GM21786 (cell line): ENCODE data around the gene PTPN1.
"Not testable (repeated sequence)": the region's sequence is repeated elsewhere in the genome, so short reads cannot be mapped to it uniquely, and the experiment has no call there.

Source experiments
- ATAC-seq: cut with Tn5 transposase; IDR thresholded peaks from one replicate; pipeline ENCODE4 v1.9.1; 2021; ENCODE audit not compliant: unreplicated experiment

Gene PTPN1

DNA sequence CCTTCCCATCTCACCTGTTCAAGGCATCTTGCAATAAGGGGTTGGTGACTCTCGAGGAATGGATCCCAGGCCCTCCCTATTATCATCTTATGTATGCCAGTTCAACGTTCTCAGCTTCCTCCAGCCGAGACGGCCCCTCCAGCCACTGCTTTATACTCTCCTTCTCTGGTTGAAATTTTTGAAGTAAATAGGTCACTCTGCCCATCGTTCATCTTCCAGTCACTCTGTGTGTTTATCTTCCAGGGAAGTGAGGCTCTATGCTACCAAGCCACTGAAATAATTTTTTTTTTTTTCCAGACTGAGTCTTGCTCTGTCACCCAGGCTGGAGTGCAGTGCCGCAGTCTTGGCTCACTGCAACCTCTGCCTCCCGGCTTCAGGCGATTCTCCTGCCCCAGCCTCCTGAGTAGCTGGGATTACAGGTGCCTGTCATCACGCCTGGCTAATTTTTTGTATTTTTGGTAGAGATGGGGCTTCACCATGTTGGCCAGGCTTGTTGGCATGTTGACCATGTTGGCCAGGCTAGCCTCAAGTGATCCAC lies 17.0 kb downstream of the PTPN1 start:
- no peak for ATAC-seq

DNA sequence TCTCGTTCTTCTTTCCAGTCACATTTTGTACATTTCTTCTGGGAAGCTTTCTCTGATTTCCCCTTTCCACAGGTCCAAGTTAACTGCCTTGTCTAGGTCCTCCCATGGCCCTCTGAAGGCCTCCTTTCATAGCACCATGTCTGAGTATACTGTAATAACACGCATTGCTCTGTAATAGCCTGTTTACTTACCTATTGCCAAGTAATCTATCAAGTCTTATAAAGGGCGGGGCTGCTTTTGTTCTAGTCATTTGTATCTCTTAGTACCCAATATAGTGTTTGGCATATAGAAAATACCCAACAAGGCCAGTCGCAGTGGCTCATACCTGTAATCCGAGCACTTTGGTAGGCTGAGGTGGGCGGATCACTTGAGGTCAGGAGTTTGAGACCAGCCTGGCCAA lies 17.9 kb downstream of the PTPN1 start:
- no peak for ATAC-seq

DNA sequence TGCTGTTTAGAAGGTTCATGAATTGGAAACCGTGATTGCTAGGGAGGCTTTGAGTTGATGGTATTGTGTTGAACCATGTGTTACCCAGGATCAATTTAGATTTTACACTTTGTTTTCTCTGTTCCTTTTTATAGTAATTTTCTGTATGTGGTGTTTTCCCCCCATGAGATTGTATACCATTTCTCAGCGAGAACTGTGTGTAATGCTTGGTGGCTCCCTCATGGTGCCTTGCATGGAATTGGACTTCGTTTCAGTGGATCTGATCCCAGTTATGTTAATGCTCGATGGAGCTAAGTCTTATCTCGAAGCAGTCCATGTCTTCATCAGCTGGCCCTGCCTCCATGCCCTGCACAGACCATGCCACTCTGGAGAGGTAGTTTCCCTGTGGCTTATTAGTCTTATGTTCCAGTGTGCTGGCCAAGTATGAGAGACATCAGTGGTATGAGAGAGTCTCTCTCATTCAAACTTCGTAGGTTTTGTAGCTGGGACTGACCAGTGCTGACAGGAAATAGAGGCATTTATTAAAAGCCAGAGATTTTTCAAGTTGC lies 18.7 kb downstream of the PTPN1 start:
- peak; percentile 63 for ATAC-seq

DNA sequence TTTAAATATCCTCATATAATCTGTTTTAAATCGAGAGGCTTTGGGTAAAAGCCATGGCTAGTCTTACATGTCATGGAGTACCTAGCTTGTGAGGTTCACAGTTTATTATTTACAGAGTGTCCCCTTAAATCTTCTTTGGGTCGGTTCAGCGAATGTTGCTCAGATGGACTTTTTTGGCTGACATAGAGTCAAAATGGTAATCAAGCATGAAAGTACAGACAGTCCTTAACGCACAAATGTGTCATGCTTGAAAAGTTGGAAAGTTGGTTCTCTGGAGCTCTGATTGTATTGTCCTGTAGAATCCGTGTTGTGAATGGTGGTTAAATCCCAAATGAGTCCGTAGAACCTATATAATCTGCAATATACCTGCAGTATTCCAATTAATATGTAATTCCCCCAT lies 22.0 kb downstream of the PTPN1 start:
- ATAC-seq, result no peak

DNA sequence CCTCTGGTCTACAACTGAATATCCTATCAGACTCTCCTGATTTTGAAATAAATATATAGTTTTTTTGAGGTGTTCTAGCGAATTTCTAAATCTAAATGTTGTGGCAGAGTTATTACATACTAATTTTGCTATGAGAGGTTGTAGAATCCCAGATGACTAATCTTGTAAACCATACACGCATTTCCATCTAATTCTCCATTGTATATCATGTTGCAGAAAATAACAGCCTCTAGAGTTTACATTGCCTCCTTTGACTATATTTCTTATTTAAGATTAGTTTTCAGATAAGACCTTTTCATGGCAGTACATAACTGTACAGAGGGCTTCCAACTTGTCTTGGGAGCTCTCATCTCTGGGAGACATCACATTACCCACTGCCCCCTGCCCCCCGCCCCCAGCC lies 22.9 kb downstream of the PTPN1 start:
- no peak for ATAC-seq

DNA sequence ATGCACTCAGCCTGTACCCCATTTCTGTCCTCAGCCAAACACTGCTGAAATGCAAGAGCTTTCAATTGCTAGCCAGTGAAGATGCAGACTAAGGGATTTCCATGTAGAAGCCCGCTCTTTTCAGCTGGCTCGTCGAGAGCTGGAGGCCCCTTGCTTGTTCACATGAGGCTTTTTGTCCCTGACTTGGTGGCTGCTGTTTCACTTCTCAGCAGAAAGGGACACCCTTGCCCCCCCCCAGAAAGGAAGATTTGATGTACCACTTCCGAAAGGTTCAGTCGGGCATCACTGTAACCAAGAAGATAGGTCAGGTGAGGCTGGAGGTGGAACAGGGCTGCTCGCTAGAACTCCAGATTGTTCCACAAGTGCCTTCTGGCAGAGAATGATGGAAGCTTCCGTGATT lies 23.3 kb downstream of the PTPN1 start:
- no peak for ATAC-seq

DNA sequence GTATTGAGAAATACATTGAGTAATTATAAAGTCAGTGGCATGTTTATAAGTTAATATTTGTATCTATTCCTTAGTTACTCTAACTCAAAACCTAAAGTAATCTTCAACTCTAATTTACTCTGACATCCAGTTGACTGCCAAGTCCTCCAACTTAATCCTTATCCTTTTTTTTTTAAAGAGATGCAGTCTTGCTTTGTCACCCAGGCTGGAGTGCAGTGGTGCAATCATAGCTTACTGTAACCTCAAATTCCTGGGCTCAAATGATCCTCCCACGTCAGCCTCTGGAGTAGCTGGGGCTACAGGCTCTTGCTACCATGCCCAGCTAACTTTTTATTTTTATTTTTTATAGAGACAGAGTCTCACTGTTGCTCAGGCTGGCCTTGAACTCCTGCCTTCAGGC lies 24.4 kb downstream of the PTPN1 start:
- no peak for ATAC-seq

DNA sequence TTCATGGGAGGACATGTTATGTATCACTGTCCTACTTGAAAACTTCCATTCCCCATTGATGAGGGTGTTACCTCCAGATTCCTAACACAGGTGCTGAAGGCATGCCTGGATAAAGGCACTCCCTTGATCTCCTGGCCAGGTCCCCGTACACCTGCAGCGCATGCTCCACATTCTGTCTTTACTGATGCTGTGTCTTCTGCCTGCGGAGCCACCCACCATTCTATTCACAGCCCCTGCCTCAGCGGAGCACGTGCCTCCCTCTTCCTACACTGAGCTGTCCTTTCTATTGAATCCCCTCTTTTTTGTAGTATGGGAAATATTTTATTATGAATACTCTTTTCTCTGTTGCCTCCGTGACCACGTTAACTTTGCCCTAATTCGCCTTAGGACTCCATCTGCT lies 25.0 kb downstream of the PTPN1 start:
- ATAC-seq, result no peak

DNA sequence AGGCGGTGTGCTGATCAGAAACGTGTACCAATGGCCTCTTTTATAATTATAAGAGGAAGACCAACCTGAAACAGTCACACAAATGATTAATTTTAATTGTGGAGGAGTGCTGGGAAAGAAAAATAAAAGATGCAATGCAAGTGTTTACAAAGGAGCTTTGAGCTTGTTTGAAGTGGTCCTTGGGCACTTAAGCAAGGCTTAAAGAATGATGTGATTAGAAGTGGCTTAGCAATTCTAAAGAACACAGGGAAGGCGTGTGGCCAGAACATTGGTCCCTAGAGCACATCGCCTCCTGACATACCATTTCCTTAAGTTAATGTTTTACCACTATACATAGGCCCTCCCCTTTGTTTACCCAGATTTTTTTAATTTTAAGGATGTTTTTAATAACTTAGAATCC lies 26.1 kb downstream of the PTPN1 start:
- ATAC-seq, result no peak

DNA sequence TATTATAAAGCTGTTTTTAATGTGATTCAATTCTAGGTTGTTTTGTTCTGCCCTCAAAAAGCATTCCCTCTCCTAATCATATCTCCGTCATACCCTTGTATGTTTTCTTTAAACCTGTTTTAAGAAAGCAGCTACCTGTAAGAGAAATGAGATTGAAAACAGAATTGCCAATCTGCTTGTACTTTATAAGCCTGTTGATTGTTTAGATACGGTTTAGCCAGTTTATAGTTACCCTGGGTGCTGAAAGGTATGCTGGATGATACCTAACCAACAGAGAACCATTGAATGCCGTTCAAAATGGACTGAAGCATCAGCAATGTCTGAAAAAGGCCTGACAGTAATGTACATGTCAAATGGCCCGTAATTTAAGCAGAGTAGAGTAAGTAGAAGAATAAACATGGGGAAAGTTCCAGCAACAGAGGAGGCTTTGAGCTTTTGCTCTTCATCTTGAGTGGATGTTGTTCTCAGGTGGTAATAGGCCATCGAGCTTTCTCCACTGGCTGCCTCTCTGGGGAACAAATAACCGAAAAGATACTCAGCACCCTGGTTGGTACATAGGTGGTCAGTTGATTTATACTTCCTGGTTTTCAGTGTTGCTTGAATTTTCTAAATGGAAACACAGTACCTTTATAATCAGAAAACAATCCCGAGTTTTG lies 27.5 kb downstream of the PTPN1 start:
- ATAC-seq, result no peak

DNA sequence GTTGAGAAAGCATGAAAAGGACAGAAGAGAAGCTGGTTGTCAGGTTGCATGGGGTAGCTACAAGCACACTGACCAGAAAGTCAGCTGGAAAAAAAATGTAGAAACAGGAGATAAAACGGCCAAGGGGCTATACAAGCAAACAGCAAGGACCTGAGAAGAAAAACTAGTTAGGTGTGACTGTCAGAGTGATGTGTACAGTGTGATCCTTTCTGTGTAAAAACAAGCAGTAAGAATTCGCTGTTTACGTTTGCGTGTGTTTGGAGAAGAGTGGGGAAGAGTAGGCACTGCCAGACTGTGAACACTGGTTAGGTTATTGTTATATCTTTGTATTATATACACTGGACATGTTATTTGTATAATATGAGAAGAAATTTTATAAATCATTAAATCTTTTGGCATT lies 28.1 kb downstream of the PTPN1 start:
- no peak for ATAC-seq

DNA sequence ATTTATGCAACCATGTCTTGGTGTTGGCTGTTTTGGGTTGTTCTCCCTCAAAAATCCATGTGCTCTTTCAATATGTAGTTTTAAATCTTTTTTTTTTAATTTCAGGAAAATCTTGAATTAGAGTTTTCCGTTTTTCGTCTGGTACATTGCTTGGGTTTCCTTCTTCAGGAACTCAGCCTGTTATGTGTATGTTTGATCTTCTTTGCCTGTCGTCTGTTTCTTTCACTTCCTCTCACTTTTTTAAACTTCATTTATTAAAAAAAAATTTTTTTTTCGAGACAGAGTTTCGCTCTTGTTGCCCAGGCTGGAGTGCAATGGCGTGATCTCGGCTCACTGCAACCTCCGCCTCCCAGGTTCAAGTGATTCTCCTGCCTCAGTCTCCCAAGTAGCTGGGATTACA lies 29.6 kb downstream of the PTPN1 start:
- not testable (repeated sequence) for ATAC-seq

DNA sequence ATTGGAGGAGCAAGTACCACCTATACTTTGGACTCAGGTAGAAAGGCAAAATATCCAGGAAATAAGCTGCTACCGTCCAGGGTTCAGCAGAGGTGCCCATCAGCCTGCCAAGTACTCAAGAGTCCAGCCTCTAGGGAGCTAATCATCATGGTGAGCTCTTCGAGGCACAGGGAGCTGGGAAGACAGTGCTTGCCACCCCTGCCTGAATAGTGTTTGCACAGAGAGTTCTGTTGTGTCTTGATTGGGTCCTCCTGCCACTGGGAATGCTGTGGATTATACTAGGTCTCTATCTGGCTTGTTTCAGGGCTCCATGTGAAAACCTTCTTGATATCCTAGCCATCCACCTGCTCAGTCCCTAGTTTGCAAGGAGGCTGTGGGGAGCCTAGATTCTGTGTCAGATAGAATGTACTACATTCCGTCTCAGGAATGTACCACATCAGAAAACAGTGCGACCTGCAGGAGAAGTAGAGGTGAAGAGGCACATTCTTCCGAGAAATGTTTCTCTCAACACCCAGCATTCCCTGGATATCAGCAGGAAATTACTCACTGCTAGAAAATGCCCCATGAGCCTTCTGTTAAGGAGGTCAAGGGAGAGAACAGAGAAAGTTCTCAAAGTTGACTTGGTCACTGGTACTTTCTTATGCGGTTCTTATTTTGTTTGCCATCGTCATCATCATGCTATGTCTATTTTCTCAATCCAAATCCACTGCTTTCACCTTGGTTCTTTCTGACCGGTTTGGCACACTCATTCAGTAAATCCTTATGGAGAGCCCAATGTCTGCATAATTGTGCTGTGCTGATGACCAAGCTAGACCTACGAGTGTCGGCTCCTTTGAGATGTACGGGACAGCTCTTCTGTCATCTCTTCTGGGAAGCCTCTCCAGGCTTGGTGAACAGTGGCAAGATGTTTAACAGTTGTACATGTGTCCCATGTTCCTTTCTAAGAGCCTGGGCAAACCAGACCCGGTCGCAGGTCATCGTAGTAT lies 30.7 kb downstream of the PTPN1 start:
- ATAC-seq, result peak; percentile 15

DNA sequence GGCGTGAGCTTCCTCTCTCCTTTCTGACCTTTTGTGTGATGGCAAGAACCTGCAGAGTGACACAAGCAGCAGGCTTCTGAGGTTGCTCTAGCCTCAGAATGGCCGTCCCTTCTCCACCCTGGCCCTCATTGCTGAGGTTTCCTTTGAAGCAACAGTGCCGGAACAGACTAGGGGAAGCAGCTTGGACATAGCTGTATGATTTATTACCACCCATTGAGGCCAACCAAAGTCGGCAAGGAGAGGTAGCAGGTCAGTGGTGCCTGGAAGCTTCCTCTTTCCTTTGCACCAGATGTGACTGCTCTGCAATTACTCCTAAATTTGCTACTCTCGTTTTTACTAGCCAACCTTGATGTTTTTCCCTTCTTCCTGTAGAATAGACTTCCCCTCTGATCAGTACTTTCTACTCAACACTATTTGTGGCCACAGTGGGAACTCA lies 31.4 kb downstream of the PTPN1 start:
- peak; percentile 47 for ATAC-seq

DNA sequence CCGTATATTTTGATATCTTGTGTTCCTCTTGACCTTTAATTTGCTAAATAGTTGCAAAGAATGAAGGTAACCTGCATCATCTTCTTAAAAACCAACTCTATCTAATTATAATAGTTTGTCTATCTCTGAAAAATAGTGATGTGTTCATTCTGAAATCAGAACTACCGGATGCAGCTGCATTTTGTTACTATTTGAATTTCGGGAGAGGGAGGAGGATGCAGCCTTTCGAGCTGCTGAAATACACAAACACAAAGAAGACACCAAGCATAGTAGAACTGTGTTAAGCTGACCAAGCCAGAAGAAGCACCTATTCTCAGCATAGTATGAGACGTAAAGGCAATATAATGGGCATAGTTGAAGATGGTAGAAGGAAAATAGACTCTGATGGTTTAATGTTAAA lies 33.1 kb downstream of the PTPN1 start:
- ATAC-seq, result no peak

DNA sequence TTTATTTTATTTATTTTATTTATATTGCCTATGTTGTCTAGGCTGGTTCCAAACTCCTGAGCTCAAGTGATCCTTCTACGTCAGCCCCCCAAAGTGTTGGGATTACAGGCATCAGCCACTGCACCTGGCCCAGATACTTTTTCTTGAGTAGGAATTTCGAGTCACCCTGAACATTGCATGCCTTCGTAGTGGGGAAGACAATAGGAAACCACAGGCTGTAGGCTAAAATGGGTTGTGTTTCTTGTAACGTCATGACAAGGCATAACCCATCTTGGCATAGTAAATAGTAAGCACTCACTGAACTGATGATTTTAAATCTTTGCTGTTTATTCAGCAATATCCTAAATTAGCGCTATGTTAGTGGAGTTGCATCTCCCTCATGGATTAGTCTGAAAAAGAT lies 34.9 kb downstream of the PTPN1 start:
- ATAC-seq, result no peak

DNA sequence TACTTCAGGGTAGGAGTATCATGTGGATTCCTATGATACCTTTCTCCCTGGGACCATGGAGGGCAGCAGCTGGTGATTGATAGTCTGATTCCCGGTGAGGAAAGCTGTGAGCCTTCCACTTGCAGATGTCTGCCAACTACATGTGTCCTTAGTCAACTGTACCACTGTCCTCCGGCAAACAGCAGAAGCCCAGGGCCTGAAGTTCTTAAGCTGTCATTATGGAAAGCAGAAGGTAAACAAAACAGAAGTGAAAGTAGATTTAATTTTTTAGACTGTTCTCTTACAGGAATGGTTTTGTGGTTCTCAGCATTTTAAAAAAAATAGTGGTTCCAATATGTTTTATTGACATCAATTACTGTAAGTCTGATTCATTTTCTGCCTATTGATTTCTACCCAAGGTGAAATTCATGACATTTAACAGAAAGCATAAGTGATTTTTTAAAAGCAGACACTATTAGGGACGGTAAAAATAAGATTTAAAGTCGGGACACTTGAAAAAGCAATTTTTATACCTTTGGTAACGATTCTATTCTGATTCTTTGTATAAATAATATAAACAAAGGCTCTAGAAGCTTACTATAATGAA lies 36.6 kb downstream of the PTPN1 start:
- no peak for ATAC-seq

DNA sequence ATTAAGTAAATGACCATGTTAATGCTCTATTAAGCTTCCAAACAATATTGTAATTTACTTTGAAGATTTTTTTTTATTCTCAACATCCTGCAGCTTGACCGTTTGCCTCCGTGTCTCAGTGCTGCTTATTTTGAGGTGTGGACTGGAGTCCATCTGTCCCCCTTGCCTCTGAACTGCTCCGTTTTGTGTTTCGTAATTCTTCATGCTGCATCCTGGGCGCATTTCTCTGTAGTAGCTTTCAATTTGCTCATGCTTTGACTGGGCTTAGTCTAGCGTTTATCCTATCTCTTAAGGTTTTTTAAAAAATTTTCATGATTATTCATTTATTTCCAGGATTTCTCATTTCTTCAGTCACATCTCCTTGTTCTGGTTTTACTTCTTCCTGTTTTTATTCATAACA lies 37.8 kb downstream of the PTPN1 start:
- ATAC-seq, result no peak

DNA sequence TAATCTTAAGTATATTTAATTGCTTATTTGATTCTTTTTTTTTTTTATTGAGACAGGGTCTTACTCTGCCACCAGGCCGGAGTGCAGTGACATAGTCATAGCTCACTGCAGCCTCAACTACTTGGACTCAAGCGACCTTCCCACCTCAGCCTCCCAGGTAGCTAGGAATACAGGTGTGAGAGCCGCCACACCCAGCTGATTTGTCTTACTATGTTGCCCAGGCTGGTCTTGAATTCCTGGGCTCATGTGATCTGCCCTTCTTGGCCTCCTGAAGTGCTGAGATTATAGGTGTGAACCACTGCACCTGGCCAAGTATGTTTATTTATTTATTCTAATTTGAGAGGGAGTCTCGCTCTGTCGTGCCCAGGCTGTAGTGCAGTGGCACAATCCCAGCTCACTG lies 38.2 kb downstream of the PTPN1 start:
- no peak for ATAC-seq

DNA sequence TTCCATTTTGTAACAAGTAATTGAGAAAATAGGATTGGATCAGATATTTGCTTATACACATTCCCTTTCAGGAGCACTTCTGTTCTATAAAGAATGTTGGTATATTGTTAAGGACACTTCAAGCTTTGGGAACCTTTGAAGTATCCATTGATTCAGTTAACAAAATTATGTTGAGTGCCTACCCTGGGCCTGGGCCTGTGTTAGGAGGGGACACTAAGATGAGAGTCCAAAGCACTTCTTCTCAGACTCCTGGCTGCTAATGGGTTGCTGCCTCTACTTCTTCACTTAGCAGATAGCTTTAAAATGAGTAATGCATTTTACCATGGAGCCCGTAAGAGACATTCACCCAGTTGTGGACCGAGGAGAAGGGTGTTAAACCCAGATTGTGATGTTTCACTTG lies 40.3 kb downstream of the PTPN1 start:
- ATAC-seq, result no peak

DNA sequence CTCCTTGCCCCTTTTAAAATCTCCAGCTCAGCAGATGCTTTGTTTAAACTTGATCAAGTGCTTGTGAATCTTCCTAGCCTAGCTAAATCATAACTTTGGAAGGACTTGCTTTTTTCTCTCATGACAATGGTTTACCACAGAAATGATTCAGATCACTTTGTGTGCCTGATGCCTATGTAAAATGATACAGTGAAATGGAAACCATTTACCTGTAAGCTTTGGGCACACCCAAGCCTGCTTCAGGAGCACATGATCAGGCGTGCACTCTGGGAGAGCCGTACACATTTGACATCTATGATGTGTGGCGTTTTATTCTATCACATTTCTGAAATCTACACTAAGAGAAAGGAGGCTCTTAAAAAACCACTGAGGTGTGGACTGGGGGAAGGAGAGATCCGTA lies 41.1 kb downstream of the PTPN1 start:
- ATAC-seq, result no peak
